Activated CD4-positive, alpha-beta T cell treated with anti-CD3 and anti-CD28 coated beads, Interleukin-2, amount 10 ng/mL, durations not matched to agents 7 days and 5 days (primary cell): Measurements from ENCODE around the gene PDE1A. TPM values are rescaled to one million over a fixed set of nuclear protein-coding genes. Genes with fewer than 3 reads are reported as not detected.
"Not testable (repeated sequence)": the region's sequence is repeated elsewhere in the genome, so short reads cannot be mapped to it uniquely, and the experiment has no call there.

Experiments
- CTCF ChIA-PET: fragments of 350-600 bp; sonication (Branson Sonifier 250); formaldehyde crosslinking; loops from one replicate; lab custom pipeline; 2021; ENCODE audit warnings: antibody characterized with exemption; lab: Charles Lee
- POLR2A ChIA-PET: fragments of 350-600 bp; sonication (Branson Sonifier 250); formaldehyde crosslinking; loops from one replicate; lab custom pipeline; 2021; ENCODE audit warnings: antibody characterized with exemption; lab: Charles Lee
- DNase-seq: peaks from one replicate; pipeline ENCODE4 v3.0.0-alpha.2; 2020
- H3K27ac Mint-ChIP-seq: one replicate; pipeline ENCODE4 v1.8.0; 2021; ENCODE audit warnings: mild to moderate bottlenecking, moderate library complexity, mixed read lengths
- H3K27me3 Mint-ChIP-seq: one replicate; pipeline ENCODE4 v1.8.0; 2021; ENCODE audit warnings: mixed read lengths
- H3K36me3 Mint-ChIP-seq: one replicate; pipeline ENCODE4 v1.8.0; 2021; ENCODE audit warnings: low read depth, mixed read lengths
- H3K4me1 Mint-ChIP-seq: one replicate; pipeline ENCODE4 v1.8.0; 2021; ENCODE audit warnings: mixed read lengths
- H3K4me3 Mint-ChIP-seq: one replicate; pipeline ENCODE4 v1.8.0; 2021; ENCODE audit warnings: mild to moderate bottlenecking, moderate library complexity, mixed read lengths
- H3K9me3 Mint-ChIP-seq: one replicate; pipeline ENCODE4 v1.8.0; 2021; ENCODE audit warnings: mixed read lengths
- total RNA-seq, 2 experiments: library from RNA; stranded (reverse); gene quantifications; one replicate each; pipeline ENCODE4 v1.2.3, GENCODE V29; 2021

The PDE1A gene
- total RNA-seq, 2 experiments from 2014 or later: not detected

DNA sequence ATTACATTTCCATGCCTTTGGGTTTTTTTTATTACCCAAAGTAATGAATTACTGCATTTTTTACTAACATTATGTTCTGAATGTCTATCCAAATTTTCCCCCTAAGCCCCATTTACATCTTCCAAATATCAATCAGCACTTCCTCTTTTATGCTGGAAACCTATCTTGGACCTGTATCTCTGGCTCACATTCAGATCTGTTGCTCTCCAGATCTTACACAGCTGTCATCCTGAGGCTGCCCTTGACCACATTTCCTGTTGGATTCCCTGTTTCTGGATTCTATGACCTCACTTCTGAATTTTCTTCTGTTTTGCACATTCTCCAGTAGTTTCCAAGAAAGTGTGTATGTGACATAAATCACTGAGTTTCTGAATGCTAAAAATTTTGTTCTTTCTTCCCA is 146.7 kb downstream of the PDE1A start:
- CTCF ChIA-PET: no interaction called here
- Mint-ChIP-seq H3K27me3 (no peaks in the 10 kb centered on the region), H3K9me3 (peaks cover 5% of the 10 kb centered on the region), H3K36me3 (no peaks in the 10 kb centered on the region), H3K27ac (no peak overlapping the region), H3K4me1 (no peaks in the 10 kb centered on the region), H3K4me3 (no peak overlapping the region)
- POLR2A ChIA-PET: no interaction called here
- DNase-seq: no peak

DNA sequence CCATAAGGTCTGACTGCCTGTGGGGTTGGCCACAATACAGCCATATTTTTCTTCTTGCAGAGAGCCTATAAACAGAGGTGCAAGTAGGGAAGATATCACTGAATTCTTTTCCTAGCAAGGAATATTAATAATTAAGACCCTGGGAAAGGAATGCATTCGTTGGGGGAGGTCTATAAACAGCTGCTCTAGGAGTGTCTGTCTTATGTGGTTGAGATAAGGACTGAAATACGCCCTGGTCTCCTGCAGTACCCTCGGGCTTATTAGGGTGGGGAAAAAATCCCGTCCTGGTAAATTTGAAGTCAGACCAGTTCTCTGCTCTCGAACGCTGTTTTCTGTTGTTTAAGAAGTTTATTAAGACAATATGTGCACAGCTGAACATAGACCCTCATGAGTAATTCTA is 150.2 kb downstream of the PDE1A start:
- H3K4me3 Mint-ChIP-seq, POLR2A ChIA-PET, DNase-seq, CTCF ChIA-PET, H3K4me1 Mint-ChIP-seq, H3K27me3 Mint-ChIP-seq, H3K36me3 Mint-ChIP-seq, H3K9me3 Mint-ChIP-seq, H3K27ac Mint-ChIP-seq: not testable (repeated sequence)

DNA sequence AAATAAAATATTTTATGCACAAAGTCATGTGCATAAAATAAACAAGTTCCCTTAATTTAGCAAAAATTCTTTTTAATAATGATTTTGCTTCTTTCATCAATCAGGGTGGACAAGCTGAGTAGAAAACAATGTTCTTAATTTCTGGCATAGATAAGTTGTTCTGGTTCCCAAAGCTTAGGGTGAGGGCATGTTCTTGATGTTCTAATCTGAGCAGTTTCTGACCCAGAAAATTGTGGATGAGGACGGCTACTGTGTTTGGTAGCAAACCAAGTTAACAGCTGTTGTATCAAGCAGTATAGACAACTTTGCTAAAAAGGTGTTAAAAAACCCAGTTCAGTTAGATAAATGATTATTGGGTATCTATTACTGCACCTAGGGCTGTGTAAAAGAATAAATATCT is 158.9 kb downstream of the PDE1A start:
- no peaks in the 10 kb centered on the region for H3K9me3 Mint-ChIP-seq
- DNase-seq: no peak
- CTCF ChIA-PET: no interaction called here
- no peak overlapping the region for H3K27ac Mint-ChIP-seq
- POLR2A ChIA-PET: no interaction called here
- no peak overlapping the region for H3K4me3 Mint-ChIP-seq
- no peaks in the 10 kb centered on the region for H3K36me3 Mint-ChIP-seq
- no peaks in the 10 kb centered on the region for H3K27me3 Mint-ChIP-seq
- no peaks in the 10 kb centered on the region for H3K4me1 Mint-ChIP-seq

DNA sequence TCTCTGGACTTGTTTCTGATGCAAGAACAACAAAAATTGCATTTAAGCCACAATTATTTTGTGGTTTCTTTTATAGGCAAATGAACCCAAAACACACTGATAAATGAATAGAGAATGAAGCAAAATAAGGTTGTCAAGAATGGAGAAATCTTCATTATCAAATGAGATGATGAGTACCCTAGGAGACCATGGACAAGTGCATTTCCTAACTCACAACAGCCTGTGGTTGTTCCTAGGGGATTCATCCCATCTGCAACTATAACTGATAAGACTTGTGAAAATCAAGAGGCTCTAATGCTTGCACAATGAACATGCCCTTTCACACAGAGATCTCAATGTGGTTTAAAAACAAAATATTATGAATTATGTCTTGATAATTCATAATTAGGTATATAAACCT is 159.9 kb downstream of the PDE1A start:
- Mint-ChIP-seq H3K36me3 (no peaks in the 10 kb centered on the region), H3K9me3 (no peaks in the 10 kb centered on the region), H3K27ac (no peak overlapping the region), H3K4me1 (no peaks in the 10 kb centered on the region), H3K27me3 (no peaks in the 10 kb centered on the region), H3K4me3 (no peak overlapping the region)
- DNase-seq: no peak
- ChIA-PET POLR2A (no interaction called here), CTCF (no interaction called here)

DNA sequence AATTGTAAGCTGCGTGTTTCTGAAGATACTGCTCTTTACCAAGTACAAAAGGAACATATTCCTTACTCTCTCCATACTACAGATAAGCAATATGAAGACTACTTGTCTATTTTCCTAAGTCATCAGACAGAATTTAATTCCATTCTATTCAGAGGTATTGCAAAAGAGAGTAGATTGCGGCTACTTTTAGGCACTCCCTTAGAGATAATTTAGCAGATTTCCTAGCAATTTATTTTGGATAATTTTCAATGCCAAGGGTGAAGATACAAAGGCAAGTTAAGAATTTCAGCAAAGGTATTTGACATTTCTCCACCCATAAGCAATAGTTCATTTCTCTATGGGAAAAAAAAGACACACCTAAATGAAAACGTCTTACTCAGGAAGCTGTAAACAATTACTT is 161.1 kb downstream of the PDE1A start:
- H3K27me3 Mint-ChIP-seq: no peaks in the 10 kb centered on the region
- no peaks in the 10 kb centered on the region for H3K9me3 Mint-ChIP-seq
- ChIA-PET POLR2A (no interaction called here), CTCF (no interaction called here)
- no peak overlapping the region for H3K4me3 Mint-ChIP-seq
- H3K27ac Mint-ChIP-seq: no peak overlapping the region
- no peaks in the 10 kb centered on the region for H3K4me1 Mint-ChIP-seq
- no peak for DNase-seq
- no peaks in the 10 kb centered on the region for H3K36me3 Mint-ChIP-seq

DNA sequence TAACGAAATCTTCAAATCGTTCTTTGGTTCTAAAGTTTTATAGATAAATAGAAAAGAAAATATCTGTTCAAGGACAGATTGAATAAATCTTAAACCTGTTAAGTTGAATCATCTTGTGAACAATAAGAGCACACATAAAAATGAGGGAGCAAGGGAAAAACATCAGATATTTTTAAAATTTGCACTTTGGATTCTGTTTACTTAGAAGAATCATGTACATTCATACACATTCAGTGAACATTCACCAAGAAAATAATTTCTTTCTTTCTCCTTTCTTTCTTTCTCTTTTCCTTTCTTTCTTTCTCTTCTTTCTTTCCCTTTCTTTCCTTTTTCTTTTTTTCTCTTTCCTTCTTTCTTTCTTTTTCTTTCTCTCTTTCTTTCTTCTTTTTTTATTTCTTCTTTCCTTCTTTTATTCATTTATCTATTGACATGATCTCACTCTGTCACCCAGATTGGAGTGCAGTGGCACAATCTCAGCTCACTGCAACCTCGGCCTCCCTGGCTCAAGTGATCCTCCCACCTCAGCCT is 164.9 kb downstream of the PDE1A start:
- Mint-ChIP-seq H3K9me3 (no peaks in the 10 kb centered on the region), H3K4me1 (no peaks in the 10 kb centered on the region), H3K27ac (no peak overlapping the region), H3K36me3 (no peaks in the 10 kb centered on the region), H3K4me3 (no peak overlapping the region), H3K27me3 (no peaks in the 10 kb centered on the region)
- no peak for DNase-seq
- CTCF ChIA-PET: no interaction called here
- POLR2A ChIA-PET: no interaction called here

DNA sequence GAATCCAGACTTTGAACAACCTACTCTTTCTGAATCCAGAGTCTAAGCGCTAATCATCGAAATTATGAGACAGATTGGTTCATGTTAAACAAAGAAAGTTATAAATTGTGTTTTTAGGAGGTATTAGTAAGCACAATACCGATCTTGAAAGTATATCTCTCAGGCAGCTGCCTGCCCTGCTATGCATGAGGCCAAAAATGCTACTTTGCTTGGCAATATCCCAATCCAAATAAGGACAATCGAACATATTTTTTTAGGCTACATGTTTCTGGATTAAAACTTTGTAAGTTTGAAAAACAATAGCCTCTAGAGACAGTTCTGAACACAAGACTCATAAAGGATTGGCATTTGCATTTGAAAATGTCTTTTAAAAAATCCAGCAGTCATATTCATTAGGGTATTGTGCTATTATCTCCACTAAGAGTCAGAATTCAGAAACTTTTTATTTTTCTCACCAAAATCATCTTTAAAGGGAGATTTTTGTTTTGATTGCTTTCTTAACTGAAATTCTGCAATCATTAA is 167.1 kb downstream of the PDE1A start:
- Mint-ChIP-seq H3K27ac (no peak overlapping the region), H3K27me3 (no peaks in the 10 kb centered on the region), H3K36me3 (no peaks in the 10 kb centered on the region), H3K4me3 (no peak overlapping the region), H3K4me1 (no peaks in the 10 kb centered on the region), H3K9me3 (no peaks in the 10 kb centered on the region)
- CTCF ChIA-PET: no interaction called here
- DNase-seq: no peak
- POLR2A ChIA-PET: no interaction called here

DNA sequence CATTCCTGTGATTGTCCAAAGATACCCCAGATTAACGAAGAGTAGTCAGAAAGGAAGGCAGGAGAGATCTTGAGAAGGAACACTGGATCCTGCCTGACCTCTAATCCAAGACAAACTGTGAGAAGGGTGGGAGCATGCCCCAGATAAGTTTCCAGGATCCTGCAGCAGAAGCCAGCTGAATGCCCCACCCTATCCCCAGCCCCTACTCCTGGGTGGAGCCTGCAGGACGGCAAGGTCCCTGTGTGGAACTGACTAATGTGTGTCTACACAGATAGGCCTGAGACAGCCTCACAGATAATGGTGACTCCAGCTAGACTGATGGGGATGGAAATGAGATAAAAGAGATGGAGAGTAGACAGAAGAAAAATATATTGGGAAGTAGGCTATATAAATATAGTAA is 174.3 kb downstream of the PDE1A start:
- H3K36me3 Mint-ChIP-seq: no peaks in the 10 kb centered on the region
- ChIA-PET CTCF (no interaction called here), POLR2A (no interaction called here)
- no peaks in the 10 kb centered on the region for H3K4me1 Mint-ChIP-seq
- no peaks in the 10 kb centered on the region for H3K9me3 Mint-ChIP-seq
- no peaks in the 10 kb centered on the region for H3K27me3 Mint-ChIP-seq
- DNase-seq: no peak
- H3K4me3 Mint-ChIP-seq: no peak overlapping the region
- no peak overlapping the region for H3K27ac Mint-ChIP-seq

DNA sequence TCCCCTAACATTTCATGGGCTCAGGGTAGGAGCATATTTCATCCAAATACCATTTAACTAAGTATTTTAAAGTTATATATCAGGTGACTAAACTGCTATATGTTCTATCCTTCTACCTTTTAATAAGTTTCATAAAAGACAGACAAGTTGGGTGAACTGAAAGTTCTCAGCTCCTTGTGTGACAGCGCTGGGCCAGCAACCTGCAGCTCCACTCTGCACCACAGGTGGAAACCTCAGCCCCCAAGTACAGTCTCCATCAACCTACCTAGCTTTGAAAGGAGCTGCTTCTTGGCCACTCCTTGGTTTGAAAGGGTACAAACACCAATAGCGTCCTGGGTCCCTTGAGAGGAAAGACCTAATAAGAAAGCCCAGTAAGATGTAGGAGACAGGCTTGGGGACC is 177.9 kb downstream of the PDE1A start:
- Mint-ChIP-seq H3K4me3 (no peak overlapping the region), H3K27ac (no peak overlapping the region), H3K4me1 (no peaks in the 10 kb centered on the region), H3K9me3 (no peaks in the 10 kb centered on the region), H3K27me3 (peaks cover 1% of the 10 kb centered on the region), H3K36me3 (no peaks in the 10 kb centered on the region)
- no peak for DNase-seq
- CTCF ChIA-PET: interaction anchor here (0.8 kb wide), 1 partner anchor 701 kb away, joined by 3 read pairs; no protein-coding TSS in a partner anchor
- POLR2A ChIA-PET: no interaction called here

DNA sequence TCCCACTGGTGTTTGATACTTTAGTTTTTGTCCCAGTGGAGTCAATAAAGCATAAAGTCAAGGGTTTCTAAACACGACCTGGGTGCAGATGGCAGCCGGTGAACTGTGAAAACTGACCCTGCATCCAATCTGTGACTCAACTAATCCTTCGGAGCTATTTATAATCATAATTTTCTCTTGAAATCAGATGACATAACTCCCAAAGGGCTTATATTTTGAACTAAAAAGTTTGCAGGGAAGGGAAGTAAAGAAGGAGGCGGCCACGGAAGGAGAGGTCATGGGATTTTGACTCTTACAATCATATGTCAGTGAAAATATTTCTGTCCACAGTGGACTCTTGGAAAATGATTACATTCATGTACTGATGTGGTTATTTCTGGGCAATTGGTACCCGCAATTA is 178.5 kb downstream of the PDE1A start:
- POLR2A ChIA-PET: no interaction called here
- no peak overlapping the region for H3K27ac Mint-ChIP-seq
- H3K4me1 Mint-ChIP-seq: no peaks in the 10 kb centered on the region
- CTCF ChIA-PET: interaction anchor here (0.8 kb wide), 1 partner anchor 702 kb away, joined by 3 read pairs; no protein-coding TSS in a partner anchor
- H3K4me3 Mint-ChIP-seq: no peak overlapping the region
- no peaks in the 10 kb centered on the region for H3K36me3 Mint-ChIP-seq
- DNase-seq: no peak
- H3K27me3 Mint-ChIP-seq: peaks cover 1% of the 10 kb centered on the region
- no peaks in the 10 kb centered on the region for H3K9me3 Mint-ChIP-seq

DNA sequence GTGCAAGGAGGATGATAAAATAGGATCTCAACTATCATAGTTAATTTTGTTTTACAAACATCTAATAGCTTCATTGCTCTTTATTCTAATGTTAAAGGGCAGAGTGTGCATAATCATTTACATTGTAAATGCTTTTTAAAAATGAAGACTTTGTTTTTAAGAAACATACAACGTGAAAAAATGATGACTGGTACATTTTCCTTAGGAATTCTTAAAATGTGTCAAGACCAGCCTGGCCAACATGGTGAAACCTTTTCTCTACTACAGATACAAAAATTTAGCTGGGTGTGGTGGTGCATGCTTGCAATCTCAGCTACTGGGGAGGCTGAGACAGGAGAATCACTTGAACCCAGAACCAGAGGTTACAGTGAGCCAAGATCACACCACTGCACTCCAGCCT is 179.0 kb downstream of the PDE1A start:
- H3K36me3 Mint-ChIP-seq: no peaks in the 10 kb centered on the region
- ChIA-PET POLR2A (no interaction called here), CTCF (no interaction called here)
- no peaks in the 10 kb centered on the region for H3K9me3 Mint-ChIP-seq
- H3K27ac Mint-ChIP-seq: no peak overlapping the region
- H3K4me3 Mint-ChIP-seq: no peak overlapping the region
- peaks cover 1% of the 10 kb centered on the region for H3K27me3 Mint-ChIP-seq
- no peak for DNase-seq
- no peaks in the 10 kb centered on the region for H3K4me1 Mint-ChIP-seq

DNA sequence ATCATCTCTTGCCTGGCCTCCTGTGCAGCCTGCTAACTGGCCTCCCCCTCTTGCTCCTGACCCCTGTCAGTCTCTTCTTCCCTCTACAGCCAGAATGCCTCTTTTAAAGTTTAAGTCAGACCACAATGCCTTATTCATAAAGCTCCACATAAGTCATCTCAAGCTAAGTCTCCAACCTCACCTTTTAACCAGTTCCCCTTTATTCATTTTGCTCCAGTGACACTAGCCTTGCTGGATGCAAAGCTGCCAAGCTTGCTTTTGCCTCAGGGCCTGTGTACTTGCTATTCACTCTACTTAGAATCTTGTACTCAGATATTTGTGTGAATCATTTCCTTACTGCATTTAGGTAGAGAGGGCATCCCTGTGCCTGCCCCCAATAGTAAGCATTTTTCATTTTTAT is 180.9 kb downstream of the PDE1A start:
- ChIA-PET POLR2A (no interaction called here), CTCF (no interaction called here)
- no peaks in the 10 kb centered on the region for H3K36me3 Mint-ChIP-seq
- no peak overlapping the region for H3K4me3 Mint-ChIP-seq
- no peaks in the 10 kb centered on the region for H3K9me3 Mint-ChIP-seq
- no peak for DNase-seq
- peaks cover under 1% of the 10 kb centered on the region for H3K4me1 Mint-ChIP-seq
- peaks cover 1% of the 10 kb centered on the region for H3K27me3 Mint-ChIP-seq
- no peak overlapping the region for H3K27ac Mint-ChIP-seq

DNA sequence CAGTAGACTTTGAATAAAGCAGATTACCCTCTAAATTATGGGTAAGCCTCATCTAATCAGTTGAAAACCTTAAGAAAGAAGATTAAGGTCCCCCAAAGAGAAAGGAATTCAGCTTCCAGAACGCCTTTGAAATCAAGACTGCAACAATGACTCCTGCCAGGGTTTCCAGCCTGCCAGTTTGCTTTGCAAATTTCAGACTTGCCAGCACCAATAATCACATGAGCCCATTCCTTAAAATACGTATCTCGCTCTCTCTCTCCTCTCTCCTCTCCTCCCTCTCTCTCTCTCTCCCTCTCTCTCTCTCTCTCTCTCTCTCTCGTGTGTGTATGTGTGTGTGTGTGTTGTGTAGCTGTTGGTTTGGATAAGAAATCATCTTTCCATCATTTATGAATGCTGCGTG is 184.2 kb downstream of the PDE1A start:
- ChIA-PET CTCF (no interaction called here), POLR2A (no interaction called here)
- DNase-seq: no peak
- H3K9me3 Mint-ChIP-seq: no peaks in the 10 kb centered on the region
- H3K27ac Mint-ChIP-seq: no peak overlapping the region
- H3K36me3 Mint-ChIP-seq: no peaks in the 10 kb centered on the region
- H3K4me1 Mint-ChIP-seq: peaks cover 2% of the 10 kb centered on the region
- H3K27me3 Mint-ChIP-seq: peaks cover 4% of the 10 kb centered on the region
- H3K4me3 Mint-ChIP-seq: no peak overlapping the region

DNA sequence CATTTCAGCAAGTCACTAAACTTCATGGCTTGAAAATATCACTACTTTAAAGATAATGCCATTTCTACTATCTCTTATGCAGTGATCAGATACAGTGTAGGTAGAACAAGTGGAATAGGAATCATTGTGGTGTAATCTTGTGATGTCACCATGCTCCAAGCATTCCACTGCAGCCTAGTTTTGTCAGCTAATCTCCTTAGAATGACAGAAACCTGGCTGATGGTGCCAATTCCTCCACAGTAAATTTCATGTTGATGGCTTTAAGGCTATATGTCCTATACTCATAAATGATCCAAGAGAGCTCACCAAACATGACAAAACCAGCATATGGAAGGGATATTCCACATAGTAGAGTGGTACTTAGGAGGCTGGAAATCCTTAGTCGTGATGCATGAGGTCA is 184.9 kb downstream of the PDE1A start:
- POLR2A ChIA-PET: no interaction called here
- Mint-ChIP-seq H3K27ac (no peak overlapping the region), H3K4me3 (no peak overlapping the region), H3K27me3 (peaks cover 2% of the 10 kb centered on the region), H3K36me3 (no peaks in the 10 kb centered on the region), H3K4me1 (peaks cover 2% of the 10 kb centered on the region), H3K9me3 (no peaks in the 10 kb centered on the region)
- CTCF ChIA-PET: no interaction called here
- DNase-seq: no peak
